Vagina (tissue), 2 donors: ENCODE data around the gene MYEOV.

Source experiments
- CTCF ChIP-seq, 3 experiments: fragments of 450-650 bp in 2 of 3; fragments of 200-600 bp in 1 of 3; sonication (generic) in 1 of 3; IDR thresholded peaks; one replicate each; pipeline ENCODE4 v1.5.1; 2017 to 2019; ENCODE audit warnings: antibody characterized with exemption in 3 of 3, mild to moderate bottlenecking in 2 of 3, moderate library complexity in 2 of 3
- POLR2A ChIP-seq, 2 donors: fragments of 450-650 bp; IDR thresholded peaks; one replicate each; pipeline ENCODE4 v1.6.1; 2017; ENCODE audit warnings: antibody characterized with exemption in 2 of 2, mild to moderate bottlenecking in 2 of 2, moderate library complexity in 2 of 2
- POLR2AphosphoS5 ChIP-seq, 2 donors: sonication (generic); formaldehyde crosslinking; IDR thresholded peaks; one replicate each; pipeline ENCODE4 v1.9.0; 2017; ENCODE audit warnings: antibody characterized with exemption in 2 of 2, mild to moderate bottlenecking in 2 of 2, low read depth in 1 of 2; ENCODE audit not compliant: insufficient read depth in 1 of 2

DNA sequence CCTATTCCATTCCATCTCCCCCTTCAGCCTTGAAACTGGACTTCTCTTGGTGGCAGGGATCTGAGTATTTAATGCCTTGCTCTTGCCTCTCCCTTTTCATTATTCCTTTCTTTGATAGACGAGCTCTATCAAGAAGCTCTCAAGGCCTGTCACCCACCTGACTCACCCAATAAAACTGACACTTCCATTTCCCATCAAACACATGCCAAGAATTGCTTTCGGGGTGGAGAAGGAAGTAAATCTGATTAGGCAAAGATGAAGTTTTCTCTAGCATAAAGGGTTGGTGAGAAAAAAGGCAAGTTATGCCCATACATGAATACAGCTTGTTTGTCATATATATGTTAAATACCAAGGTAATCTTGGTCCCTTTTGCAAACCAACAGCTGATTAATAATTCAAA lies 34.9 kb upstream of the MYEOV start:
- TF ChIP-seq POLR2A (IDR thresholded peaks at IDR 0.05) (no peak), CTCF (IDR thresholded peaks at IDR 0.05) (no peak), POLR2AphosphoS5 (IDR thresholded peaks at IDR 0.05; ENCODE audit: insufficient read depth in 1 of 2, low read depth in 1 of 2) (no peak)
